Neural cell (in vitro differentiated cells): ENCODE results near the gene FANCC. TPM values are rescaled to one million over a fixed set of nuclear protein-coding genes. Genes with fewer than 3 reads are reported as not detected.

Experiments used
- H2AFZ ChIP-seq: fragments of 200-600, 300-800 bp; sonication (generic), shearing (Covaris generic); 2 replicates; pipeline ENCODE4 v1.6.0; 2014; ENCODE audit warnings: low read depth, mild to moderate bottlenecking, antibody characterized with exemption, low read length, moderate library complexity
- H3F3A ChIP-seq: fragments of 200-600 bp; shearing (Covaris generic); 2 replicates; pipeline ENCODE4 v1.6.1; 2016; ENCODE audit warnings: mild to moderate bottlenecking, moderate library complexity, mixed read lengths, antibody characterized with exemption, low read length; ENCODE audit not compliant: insufficient read depth, poor library complexity, severe bottlenecking
- H3K27ac ChIP-seq: fragments of 200-600, 300-800 bp; sonication (generic), shearing (Covaris generic); 2 replicates; pipeline ENCODE4 v1.5.1; 2014; ENCODE audit warnings: mild to moderate bottlenecking, low read length, moderate library complexity
- H3K27me3 ChIP-seq: fragments of 300-800, 200-600 bp; sonication (generic), shearing (Covaris generic); 2 replicates; pipeline ENCODE4 v1.6.0; 2014; ENCODE audit warnings: mild to moderate bottlenecking, low read depth, low read length, moderate library complexity; ENCODE audit not compliant: insufficient read depth
- H3K36me3 ChIP-seq: fragments of 300-800, 200-600 bp; sonication (generic), shearing (Covaris generic); 2 replicates; pipeline ENCODE4 v1.5.1; 2014; ENCODE audit warnings: mild to moderate bottlenecking, antibody characterized with exemption, low read length, moderate library complexity; ENCODE audit not compliant: insufficient read depth
- H3K4me2 ChIP-seq: fragments of 300-800, 200-600 bp; sonication (generic), shearing (Covaris generic); 2 replicates; pipeline ENCODE4 v1.6.0; 2014; ENCODE audit warnings: mild to moderate bottlenecking, low read length
- H3K4me3 ChIP-seq: fragments of 300-800, 200-600 bp; sonication (generic), shearing (Covaris generic); 2 replicates; pipeline ENCODE4 v1.5.1; 2014; ENCODE audit warnings: mild to moderate bottlenecking, low read length, moderate library complexity
- H3K79me2 ChIP-seq: fragments of 200-600 bp; shearing (Covaris generic); replicated peaks from 2 replicates; pipeline ENCODE4 v1.6.0; 2014; ENCODE audit warnings: mild to moderate bottlenecking, low read length, moderate library complexity; ENCODE audit not compliant: insufficient read depth
- H3K9ac ChIP-seq: fragments of 300-800, 200-600 bp; sonication (generic), shearing (Covaris generic); 2 replicates; pipeline ENCODE4 v1.6.1; 2016; ENCODE audit warnings: mild to moderate bottlenecking, low read length, mixed read lengths
- H3K9me2 ChIP-seq: fragments of 200-600 bp; shearing (Covaris generic); 2 replicates; pipeline ENCODE4 v1.6.1; 2016; ENCODE audit warnings: mild to moderate bottlenecking, low read length, mixed read lengths; ENCODE audit not compliant: insufficient read depth
- H3K9me3 ChIP-seq: fragments of 200-600, 300-800 bp; sonication (generic), shearing (Covaris generic); 2 replicates; pipeline ENCODE4 v1.6.1; 2016; ENCODE audit warnings: mild to moderate bottlenecking, mixed run types, low read length, moderate library complexity, mixed read lengths
- H4K20me1 ChIP-seq: fragments of 200-600 bp; shearing (Covaris generic); 2 replicates; pipeline ENCODE4 v1.6.1; 2016; ENCODE audit warnings: mild to moderate bottlenecking, mixed run types; ENCODE audit not compliant: insufficient read depth
- CTCF ChIP-seq: fragments of 450-650 bp; IDR thresholded peaks from 2 replicates; pipeline ENCODE4 v1.5.1; 2014; ENCODE audit warnings: antibody characterized with exemption, mild to moderate bottlenecking, moderate library complexity; ENCODE audit not compliant: poor library complexity, severe bottlenecking
- EP300 ChIP-seq: fragments of 450-650 bp; conservative IDR thresholded peaks from 2 replicates; pipeline ENCODE4 v1.6.1; 2014; ENCODE audit warnings: antibody characterized with exemption, mild to moderate bottlenecking, moderate library complexity; ENCODE audit not compliant: poor library complexity, severe bottlenecking
- EZH2 ChIP-seq: fragments of 200-600, 300-800 bp; shearing (Covaris generic), sonication (generic); IDR thresholded peaks from 2 replicates; pipeline ENCODE4 v1.6.1; 2014; ENCODE audit warnings: antibody characterized with exemption, low read length, borderline replicate concordance, mild to moderate bottlenecking; ENCODE audit not compliant: insufficient read depth, poor library complexity, severe bottlenecking
- MXI1 ChIP-seq: fragments of 450-650 bp; conservative IDR thresholded peaks from 2 replicates; pipeline ENCODE4 v1.6.1; 2014; ENCODE audit warnings: antibody characterized with exemption, mild to moderate bottlenecking; ENCODE audit not compliant: poor library complexity, severe bottlenecking
- POLR2AphosphoS5 ChIP-seq: IDR thresholded peaks from 2 replicates; pipeline ENCODE4 v1.6.1; 2012
- RAD21 ChIP-seq: fragments of 450-650 bp; conservative IDR thresholded peaks from 2 replicates; pipeline ENCODE4 v1.6.1; 2014; ENCODE audit warnings: antibody characterized with exemption, mild to moderate bottlenecking, moderate library complexity
- SMC3 ChIP-seq: fragments of 450-650 bp; conservative IDR thresholded peaks from 2 replicates; pipeline ENCODE4 v1.6.1; 2014; ENCODE audit warnings: antibody characterized with exemption, mild to moderate bottlenecking, moderate library complexity; ENCODE audit not compliant: poor library complexity
- TAF1 ChIP-seq: IDR thresholded peaks from 2 replicates; pipeline ENCODE4 v1.6.1; 2012; ENCODE audit warnings: low read depth
- polyA plus RNA-seq: library from polyadenylated mRNA; depleted of rRNA; stranded (reverse); fragments of >200 nt; gene quantifications from 2 replicates; pipeline ENCODE4 v1.2.3, GENCODE V29; 2014
- TF ChIP-seq, protein P1 (sequence below): IDR thresholded peaks from 2 replicates; pipeline ENCODE4 v1.6.1; 2012; ENCODE audit warnings: borderline replicate concordance

Gene FANCC
- polyA plus RNA-seq, 1 donor from 2014 or later: 9.7 TPM

DNA sequence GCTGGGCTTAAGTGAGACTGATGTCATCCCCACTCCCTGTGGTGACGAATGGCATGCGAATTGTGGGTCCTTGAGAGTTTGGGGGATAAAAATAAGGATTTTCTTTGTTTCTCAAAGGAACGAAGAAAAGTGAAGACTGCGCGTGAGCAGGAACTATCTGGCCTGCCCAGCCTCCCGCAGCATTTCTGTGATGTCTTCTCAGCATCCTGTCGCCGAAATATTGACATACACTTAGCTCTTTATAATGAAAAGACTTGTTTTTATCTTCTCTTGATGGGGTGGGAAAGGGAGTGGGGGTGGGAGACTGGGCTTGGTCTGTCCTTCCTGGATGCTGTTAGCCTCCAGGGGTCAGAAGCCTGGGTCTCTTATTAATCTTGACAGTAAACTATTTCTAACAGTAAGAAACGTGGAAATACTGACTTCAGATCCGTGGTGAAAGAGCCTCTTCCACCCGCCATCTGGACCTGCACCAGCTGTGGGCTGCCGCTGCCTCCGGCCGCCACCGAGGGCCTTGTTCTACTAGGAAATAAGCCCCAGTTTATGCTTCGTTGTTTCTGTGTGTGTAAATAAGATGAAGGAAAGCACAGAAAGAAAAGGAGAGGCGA is 239.6 kb downstream of the FANCC start:
- TF ChIP-seq SMC3: no peak
- no peak for TF ChIP-seq CTCF
- TF ChIP-seq, protein P1, sequence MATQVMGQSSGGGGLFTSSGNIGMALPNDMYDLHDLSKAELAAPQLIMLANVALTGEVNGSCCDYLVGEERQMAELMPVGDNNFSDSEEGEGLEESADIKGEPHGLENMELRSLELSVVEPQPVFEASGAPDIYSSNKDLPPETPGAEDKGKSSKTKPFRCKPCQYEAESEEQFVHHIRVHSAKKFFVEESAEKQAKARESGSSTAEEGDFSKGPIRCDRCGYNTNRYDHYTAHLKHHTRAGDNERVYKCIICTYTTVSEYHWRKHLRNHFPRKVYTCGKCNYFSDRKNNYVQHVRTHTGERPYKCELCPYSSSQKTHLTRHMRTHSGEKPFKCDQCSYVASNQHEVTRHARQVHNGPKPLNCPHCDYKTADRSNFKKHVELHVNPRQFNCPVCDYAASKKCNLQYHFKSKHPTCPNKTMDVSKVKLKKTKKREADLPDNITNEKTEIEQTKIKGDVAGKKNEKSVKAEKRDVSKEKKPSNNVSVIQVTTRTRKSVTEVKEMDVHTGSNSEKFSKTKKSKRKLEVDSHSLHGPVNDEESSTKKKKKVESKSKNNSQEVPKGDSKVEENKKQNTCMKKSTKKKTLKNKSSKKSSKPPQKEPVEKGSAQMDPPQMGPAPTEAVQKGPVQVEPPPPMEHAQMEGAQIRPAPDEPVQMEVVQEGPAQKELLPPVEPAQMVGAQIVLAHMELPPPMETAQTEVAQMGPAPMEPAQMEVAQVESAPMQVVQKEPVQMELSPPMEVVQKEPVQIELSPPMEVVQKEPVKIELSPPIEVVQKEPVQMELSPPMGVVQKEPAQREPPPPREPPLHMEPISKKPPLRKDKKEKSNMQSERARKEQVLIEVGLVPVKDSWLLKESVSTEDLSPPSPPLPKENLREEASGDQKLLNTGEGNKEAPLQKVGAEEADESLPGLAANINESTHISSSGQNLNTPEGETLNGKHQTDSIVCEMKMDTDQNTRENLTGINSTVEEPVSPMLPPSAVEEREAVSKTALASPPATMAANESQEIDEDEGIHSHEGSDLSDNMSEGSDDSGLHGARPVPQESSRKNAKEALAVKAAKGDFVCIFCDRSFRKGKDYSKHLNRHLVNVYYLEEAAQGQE: no peak
- TF ChIP-seq POLR2AphosphoS5: no peak
- no peak for TF ChIP-seq EP300
- no peak for TF ChIP-seq EZH2
- no peak for TF ChIP-seq MXI1
- no peak for TF ChIP-seq TAF1
- no peaks in the 10 kb centered on the region for H3F3A ChIP-seq
- H3K9me3 ChIP-seq: no peaks in the 10 kb centered on the region
- no peak overlapping the region for H3K4me3 ChIP-seq
- H3K79me2 ChIP-seq: no peaks in the 10 kb centered on the region
- no peak overlapping the region for H3K4me2 ChIP-seq
- H3K27me3 ChIP-seq: no peaks in the 10 kb centered on the region
- H3K27ac ChIP-seq: no peak overlapping the region
- no peaks in the 10 kb centered on the region for H4K20me1 ChIP-seq
- H3K9ac ChIP-seq: no peak overlapping the region
- no peaks in the 10 kb centered on the region for H3K9me2 ChIP-seq
- H3K36me3 ChIP-seq: no peaks in the 10 kb centered on the region
- H2AFZ ChIP-seq: no peak overlapping the region

DNA sequence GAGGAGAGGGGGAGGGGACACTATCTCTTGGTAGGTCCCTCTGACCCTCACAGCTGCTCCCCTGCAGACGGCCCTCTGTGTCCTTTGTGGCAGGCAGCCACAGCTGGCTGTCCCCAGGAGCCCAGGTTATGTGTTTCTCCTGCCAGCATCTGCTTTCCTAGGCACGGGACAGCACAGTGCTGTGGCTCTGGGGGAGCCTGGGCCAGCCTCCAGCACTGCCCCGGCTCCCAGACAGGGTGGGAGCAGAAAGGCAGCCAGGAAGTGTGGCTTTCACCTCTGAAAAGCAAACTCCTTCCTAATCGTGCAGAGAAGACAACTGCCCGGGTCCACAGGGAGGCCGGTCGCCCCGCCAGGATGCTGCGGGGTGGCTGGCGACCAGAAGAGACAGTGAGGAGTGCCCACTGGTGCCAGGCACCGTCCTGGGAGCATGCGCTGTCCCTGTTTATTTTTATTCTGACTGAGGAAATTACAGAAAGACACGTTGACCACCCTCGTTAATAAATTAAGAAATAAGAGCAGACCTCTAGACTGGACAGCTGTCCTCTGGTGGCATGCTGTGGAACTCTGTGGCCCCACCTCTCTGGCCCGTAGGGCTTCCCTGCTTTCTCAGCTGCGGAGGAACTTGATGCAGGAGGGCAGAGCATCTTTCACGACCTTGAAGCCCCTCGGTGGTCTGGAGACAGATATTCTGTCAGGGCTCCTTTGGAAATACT is 240.3 kb downstream of the FANCC start:
- Histone ChIP-seq H3K9me2 (no peaks in the 10 kb centered on the region), H3K79me2 (no peaks in the 10 kb centered on the region), H3K4me3 (no peak overlapping the region), H2AFZ (no peak overlapping the region), H3K9ac (no peak overlapping the region), H3K36me3 (no peaks in the 10 kb centered on the region), H3F3A (no peaks in the 10 kb centered on the region), H3K27ac (no peak overlapping the region), H3K27me3 (no peaks in the 10 kb centered on the region), H4K20me1 (no peaks in the 10 kb centered on the region), H3K9me3 (no peaks in the 10 kb centered on the region), H3K4me2 (no peak overlapping the region)
- TF ChIP-seq EP300: no peak
- TF ChIP-seq POLR2AphosphoS5: no peak
- TF ChIP-seq CTCF: no peak
- no peak for TF ChIP-seq EZH2
- TF ChIP-seq, protein P1: no peak
- no peak for TF ChIP-seq RAD21
- TF ChIP-seq MXI1: no peak
- TF ChIP-seq TAF1: no peak
- no peak for TF ChIP-seq SMC3
